Measurements from ENCODE around the gene ZNF608. TPM values are rescaled to one million over a fixed set of nuclear protein-coding genes. Genes with fewer than 3 reads are reported as not detected.

ZNF608 gene
- total and polyA plus RNA-seq, 2 experiments from 2014 or later = 20.5 to 42.4 TPM

DNA sequence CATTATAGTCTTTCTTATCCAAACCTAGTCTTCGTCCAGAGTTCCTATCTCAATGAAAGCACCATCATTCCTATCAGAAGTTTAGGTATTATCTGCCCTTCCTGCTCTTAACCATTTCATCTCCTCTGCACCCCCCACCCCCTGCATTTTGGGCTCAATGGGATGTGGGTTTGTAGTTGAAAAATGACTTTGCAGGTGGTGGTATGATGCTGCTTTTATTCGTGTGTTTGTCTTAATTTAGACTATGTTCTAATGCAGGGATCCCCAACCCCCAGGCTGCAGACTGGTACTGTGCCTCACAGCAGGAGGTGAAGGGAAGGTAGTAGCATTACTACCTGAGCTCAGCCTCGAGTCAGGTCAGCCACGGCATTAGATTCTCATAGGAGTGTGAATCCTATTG is 49.4 kb upstream of the ZNF608 start:
- Mint-ChIP-seq H3K27me3 (ENCODE audit: insufficient read depth, low read depth, poor library complexity) (peaks cover 6% of the 10 kb centered on the region), H3K4me3 (no peak overlapping the region), H3K36me3 (ENCODE audit: low read depth) (peaks cover 7% of the 10 kb centered on the region; the same call in 2 of the 3 replicates), H3K4me1 (peaks cover 5% of the 10 kb centered on the region), H3K9me3 (peaks cover 3% of the 10 kb centered on the region; the same call in 2 of the 3 replicates), H3K27ac (no peak overlapping the region)
- Histone ChIP-seq H2AFZ (peak overlapping the region; percentile 43; the same call in 1 of the 2 replicates), H3K9me2 (ENCODE audit: insufficient read depth) (0 out of 2 replicates have a peak, but pooled peaks cover 10% of the 10 kb centered on the region), H3K4me1 (ENCODE audit: insufficient read depth) (peaks cover 7% of the 10 kb centered on the region; the same call in 1 of the 2 replicates), H3K27me3 (ENCODE audit: insufficient read depth) (no peaks in the 10 kb centered on the region), H4K20me1 (replicated peaks; ENCODE audit: insufficient read depth) (no peaks in the 10 kb centered on the region), H3K36me3 (ENCODE audit: insufficient read depth) (no peaks in the 10 kb centered on the region), H3F3A (replicated peaks; ENCODE audit: low read depth) (no peaks in the 10 kb centered on the region), H3K79me2 (replicated peaks; ENCODE audit: insufficient read depth) (no peaks in the 10 kb centered on the region), H3K4me3 (no peak overlapping the region), H3K27ac (ENCODE audit: low read depth) (no peak overlapping the region), H3K4me2 (0 out of 2 replicates have a peak overlapping the region, but pooled peaks have one; percentile 20)
- no peak for ATAC-seq
- DNase-seq (ENCODE audit: low spot score) = peak; percentile 21
- TF ChIP-seq NANOG (IDR thresholded peaks at IDR 0.05; ENCODE audit: borderline replicate concordance) (no peak), EZH2phosphoT487 (IDR thresholded peaks at IDR 0.05; ENCODE audit: unreplicated experiment) (no peak)

DNA sequence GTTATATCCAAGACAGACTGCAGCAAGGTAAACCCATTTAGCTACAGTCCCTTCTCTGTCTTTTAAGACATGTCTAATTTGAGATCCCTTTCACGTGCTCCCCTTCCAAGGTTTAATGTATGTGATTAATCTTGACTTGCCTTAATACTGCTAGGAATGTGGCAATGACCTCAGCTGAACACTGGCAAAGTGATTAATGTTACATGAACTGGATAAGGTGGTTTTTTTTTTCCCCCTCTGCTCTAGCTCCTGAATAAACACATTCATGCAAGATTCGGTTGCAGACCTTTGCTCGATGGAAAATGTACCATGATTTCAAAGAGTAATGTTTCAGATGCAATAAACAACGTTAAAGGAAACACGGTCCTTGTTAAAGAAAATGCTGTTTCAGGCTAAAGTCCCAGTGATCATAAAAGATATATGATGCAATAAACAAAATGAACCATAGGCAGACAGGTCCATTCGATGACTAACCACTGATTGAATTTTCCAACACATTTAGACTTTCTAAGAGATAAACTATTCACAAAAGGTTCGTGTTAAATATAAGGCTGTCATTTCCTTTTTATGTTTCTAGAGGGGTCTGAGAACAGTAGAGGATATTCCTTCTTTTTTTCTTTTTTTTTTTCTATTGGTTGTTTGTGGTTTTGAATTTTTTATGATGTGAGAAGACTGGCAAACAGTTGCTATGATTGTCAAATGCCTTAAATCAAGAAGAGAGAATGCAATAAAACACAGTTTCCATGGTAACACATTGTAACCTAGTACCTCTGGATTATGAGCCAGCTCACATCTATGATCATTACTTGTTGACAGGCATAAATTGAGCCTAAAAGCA is 44.7 kb upstream of the ZNF608 start:
- TF ChIP-seq ZNF114 (CRISPR knock-in tag; IDR thresholded peaks at IDR 0.05) = no peak
- H3K36me3 Mint-ChIP-seq (ENCODE audit: low read depth) = no peaks in the 10 kb centered on the region
- H3K4me1 Mint-ChIP-seq = peaks cover 5% of the 10 kb centered on the region
- Histone ChIP-seq H3K27me3 (ENCODE audit: insufficient read depth) (no peaks in the 10 kb centered on the region), H3K4me3 (no peak overlapping the region), H3K4me2 (no peak overlapping the region), H3F3A (replicated peaks; ENCODE audit: low read depth) (no peaks in the 10 kb centered on the region), H3K4me1 (ENCODE audit: insufficient read depth) (peaks cover 6% of the 10 kb centered on the region; the same call in 1 of the 2 replicates), H3K9me2 (ENCODE audit: insufficient read depth) (peaks cover 10% of the 10 kb centered on the region; the same call in 1 of the 2 replicates), H3K36me3 (ENCODE audit: insufficient read depth) (no peaks in the 10 kb centered on the region), H3K27ac (ENCODE audit: low read depth) (no peak overlapping the region), H3K79me2 (replicated peaks; ENCODE audit: insufficient read depth) (no peaks in the 10 kb centered on the region), H4K20me1 (replicated peaks; ENCODE audit: insufficient read depth) (no peaks in the 10 kb centered on the region), H2AFZ (no peak overlapping the region)
- DNase-seq (ENCODE audit: low spot score) = no peak
- no peak overlapping the region for H3K4me3 Mint-ChIP-seq
- H3K27ac Mint-ChIP-seq = no peak overlapping the region
- H3K9me3 Mint-ChIP-seq = no peaks in the 10 kb centered on the region; the same call in 2 of the 3 replicates
- ATAC-seq = no peak
- H3K27me3 Mint-ChIP-seq (ENCODE audit: insufficient read depth, low read depth, poor library complexity) = peaks cover 4% of the 10 kb centered on the region

DNA sequence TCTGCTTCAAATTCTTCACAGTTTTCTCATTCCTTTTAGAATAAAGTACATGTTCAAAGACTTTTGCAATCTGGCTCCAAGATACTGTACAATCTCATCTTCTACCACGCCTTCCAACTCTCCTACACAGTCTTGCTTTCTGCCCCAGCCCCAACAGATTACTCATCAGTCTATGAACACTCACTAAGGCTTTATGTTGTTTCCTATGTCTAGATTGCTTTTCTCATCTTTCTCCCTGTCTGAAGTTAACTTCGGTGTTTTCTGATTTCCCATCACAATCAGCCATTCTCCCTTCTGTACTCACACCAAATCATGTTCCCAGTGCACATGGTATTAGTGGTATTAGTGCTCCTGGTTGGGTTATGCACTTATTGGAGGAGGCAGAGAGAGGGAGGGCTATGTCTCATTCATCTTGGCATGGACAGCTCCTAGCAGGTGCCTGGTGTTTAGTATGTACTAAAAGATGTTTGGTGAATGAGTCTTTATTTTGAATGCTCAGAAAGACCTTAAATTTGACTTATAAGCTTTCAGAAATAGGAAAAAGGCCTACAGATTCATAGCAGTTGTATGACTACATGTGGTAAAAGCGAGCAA is 44.0 kb upstream of the ZNF608 start:
- Mint-ChIP-seq H3K4me1 (no peaks in the 10 kb centered on the region; the same call in 2 of the 3 replicates), H3K27ac (no peak overlapping the region)
- no peak overlapping the region for H3K27ac ChIP-seq (ENCODE audit: low read depth)
- no peak for TF ChIP-seq NANOG (IDR thresholded peaks at IDR 0.05; ENCODE audit: borderline replicate concordance)
- TF ChIP-seq, protein P1, sequence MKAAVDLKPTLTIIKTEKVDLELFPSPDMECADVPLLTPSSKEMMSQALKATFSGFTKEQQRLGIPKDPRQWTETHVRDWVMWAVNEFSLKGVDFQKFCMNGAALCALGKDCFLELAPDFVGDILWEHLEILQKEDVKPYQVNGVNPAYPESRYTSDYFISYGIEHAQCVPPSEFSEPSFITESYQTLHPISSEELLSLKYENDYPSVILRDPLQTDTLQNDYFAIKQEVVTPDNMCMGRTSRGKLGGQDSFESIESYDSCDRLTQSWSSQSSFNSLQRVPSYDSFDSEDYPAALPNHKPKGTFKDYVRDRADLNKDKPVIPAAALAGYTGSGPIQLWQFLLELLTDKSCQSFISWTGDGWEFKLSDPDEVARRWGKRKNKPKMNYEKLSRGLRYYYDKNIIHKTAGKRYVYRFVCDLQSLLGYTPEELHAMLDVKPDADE (IDR thresholded peaks at IDR 0.05) = no peak
- TF ChIP-seq, protein P2, sequence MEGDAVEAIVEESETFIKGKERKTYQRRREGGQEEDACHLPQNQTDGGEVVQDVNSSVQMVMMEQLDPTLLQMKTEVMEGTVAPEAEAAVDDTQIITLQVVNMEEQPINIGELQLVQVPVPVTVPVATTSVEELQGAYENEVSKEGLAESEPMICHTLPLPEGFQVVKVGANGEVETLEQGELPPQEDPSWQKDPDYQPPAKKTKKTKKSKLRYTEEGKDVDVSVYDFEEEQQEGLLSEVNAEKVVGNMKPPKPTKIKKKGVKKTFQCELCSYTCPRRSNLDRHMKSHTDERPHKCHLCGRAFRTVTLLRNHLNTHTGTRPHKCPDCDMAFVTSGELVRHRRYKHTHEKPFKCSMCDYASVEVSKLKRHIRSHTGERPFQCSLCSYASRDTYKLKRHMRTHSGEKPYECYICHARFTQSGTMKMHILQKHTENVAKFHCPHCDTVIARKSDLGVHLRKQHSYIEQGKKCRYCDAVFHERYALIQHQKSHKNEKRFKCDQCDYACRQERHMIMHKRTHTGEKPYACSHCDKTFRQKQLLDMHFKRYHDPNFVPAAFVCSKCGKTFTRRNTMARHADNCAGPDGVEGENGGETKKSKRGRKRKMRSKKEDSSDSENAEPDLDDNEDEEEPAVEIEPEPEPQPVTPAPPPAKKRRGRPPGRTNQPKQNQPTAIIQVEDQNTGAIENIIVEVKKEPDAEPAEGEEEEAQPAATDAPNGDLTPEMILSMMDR (conservative IDR thresholded peaks at IDR 0.05; ENCODE audit: low read depth in 2 of 2) = no peak
- TF ChIP-seq POLR2AphosphoS5 (IDR thresholded peaks at IDR 0.05; ENCODE audit: low read depth) = no peak
- no peak for TF ChIP-seq EZH2phosphoT487 (IDR thresholded peaks at IDR 0.05; ENCODE audit: unreplicated experiment)
- TF ChIP-seq, protein P3, sequence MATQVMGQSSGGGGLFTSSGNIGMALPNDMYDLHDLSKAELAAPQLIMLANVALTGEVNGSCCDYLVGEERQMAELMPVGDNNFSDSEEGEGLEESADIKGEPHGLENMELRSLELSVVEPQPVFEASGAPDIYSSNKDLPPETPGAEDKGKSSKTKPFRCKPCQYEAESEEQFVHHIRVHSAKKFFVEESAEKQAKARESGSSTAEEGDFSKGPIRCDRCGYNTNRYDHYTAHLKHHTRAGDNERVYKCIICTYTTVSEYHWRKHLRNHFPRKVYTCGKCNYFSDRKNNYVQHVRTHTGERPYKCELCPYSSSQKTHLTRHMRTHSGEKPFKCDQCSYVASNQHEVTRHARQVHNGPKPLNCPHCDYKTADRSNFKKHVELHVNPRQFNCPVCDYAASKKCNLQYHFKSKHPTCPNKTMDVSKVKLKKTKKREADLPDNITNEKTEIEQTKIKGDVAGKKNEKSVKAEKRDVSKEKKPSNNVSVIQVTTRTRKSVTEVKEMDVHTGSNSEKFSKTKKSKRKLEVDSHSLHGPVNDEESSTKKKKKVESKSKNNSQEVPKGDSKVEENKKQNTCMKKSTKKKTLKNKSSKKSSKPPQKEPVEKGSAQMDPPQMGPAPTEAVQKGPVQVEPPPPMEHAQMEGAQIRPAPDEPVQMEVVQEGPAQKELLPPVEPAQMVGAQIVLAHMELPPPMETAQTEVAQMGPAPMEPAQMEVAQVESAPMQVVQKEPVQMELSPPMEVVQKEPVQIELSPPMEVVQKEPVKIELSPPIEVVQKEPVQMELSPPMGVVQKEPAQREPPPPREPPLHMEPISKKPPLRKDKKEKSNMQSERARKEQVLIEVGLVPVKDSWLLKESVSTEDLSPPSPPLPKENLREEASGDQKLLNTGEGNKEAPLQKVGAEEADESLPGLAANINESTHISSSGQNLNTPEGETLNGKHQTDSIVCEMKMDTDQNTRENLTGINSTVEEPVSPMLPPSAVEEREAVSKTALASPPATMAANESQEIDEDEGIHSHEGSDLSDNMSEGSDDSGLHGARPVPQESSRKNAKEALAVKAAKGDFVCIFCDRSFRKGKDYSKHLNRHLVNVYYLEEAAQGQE (IDR thresholded peaks at IDR 0.05; ENCODE audit: unreplicated experiment) = no peak
- no peak for TF ChIP-seq EZH2 (IDR thresholded peaks at IDR 0.05; ENCODE audit: low read depth, unreplicated experiment)
- TF ChIP-seq JUNB (IDR thresholded peaks at IDR 0.05; ENCODE audit: unreplicated experiment) = no peak
- TF ChIP-seq CREB1 (CRISPR knock-in tag; IDR thresholded peaks at IDR 0.05; ENCODE audit: low read depth) = no peak
- no peak for TF ChIP-seq ZNF114 (CRISPR knock-in tag; IDR thresholded peaks at IDR 0.05)
- no peak for TF ChIP-seq ZNF331 (CRISPR knock-in tag; IDR thresholded peaks at IDR 0.05; ENCODE audit: low read depth)

More for the DNA sequence above, 44.0 kb upstream of the ZNF608 start:
- H3F3A ChIP-seq (replicated peaks; ENCODE audit: low read depth) = no peaks in the 10 kb centered on the region
- H3K4me3 ChIP-seq = no peak overlapping the region
- H2AFZ ChIP-seq = no peak overlapping the region
- no peak overlapping the region for H3K4me3 Mint-ChIP-seq
- peaks cover 4% of the 10 kb centered on the region for H3K27me3 Mint-ChIP-seq (ENCODE audit: insufficient read depth, low read depth, poor library complexity)
- H3K9me3 Mint-ChIP-seq = no peaks in the 10 kb centered on the region; the same call in 2 of the 3 replicates
- no peaks in the 10 kb centered on the region for H3K79me2 ChIP-seq (replicated peaks; ENCODE audit: insufficient read depth)
- H3K36me3 ChIP-seq (ENCODE audit: insufficient read depth) = no peaks in the 10 kb centered on the region
- no peak for DNase-seq (ENCODE audit: low spot score)
- H3K27me3 ChIP-seq (ENCODE audit: insufficient read depth) = no peaks in the 10 kb centered on the region
- H4K20me1 ChIP-seq (replicated peaks; ENCODE audit: insufficient read depth) = no peaks in the 10 kb centered on the region
- no peak for ATAC-seq
- H3K4me1 ChIP-seq (ENCODE audit: insufficient read depth) = no peaks in the 10 kb centered on the region
- no peaks in the 10 kb centered on the region for H3K36me3 Mint-ChIP-seq (ENCODE audit: low read depth)
- peaks cover 10% of the 10 kb centered on the region; the same call in 1 of the 2 replicates for H3K9me2 ChIP-seq (ENCODE audit: insufficient read depth)
- no peak overlapping the region for H3K4me2 ChIP-seq

Measured in GM23338 (cell line).